HepG2 (cell line): Measurements from ENCODE around the gene TRIO. TPM values are rescaled to one million over a fixed set of nuclear protein-coding genes. Genes with fewer than 3 reads are reported as not detected.
A peak's percentile ranks its signal among the peaks of the same experiment; 100 is the strongest.

Experiments
- ATAC-seq: fragments of 200-7000 bp; cut with Tn5 transposase; 3 replicates; pipeline ENCODE4 v1.9.1; 2020; ENCODE audit warnings: mild to moderate bottlenecking, moderate library complexity
- BruUV-seq: library from RNA; stranded (reverse); fragments of 400-500 nt; replicated peaks from 2 replicates; lab custom pipeline; 2021; lab: Mats Ljungman, UMichigan
- CTCF ChIA-PET: fragments of 300-600 bp; formaldehyde crosslinking; extraction: SDS; loops from one replicate; lab custom pipeline; 2021; ENCODE audit warnings: low total read pairs, inconsistent platforms, low intra/inter-chr PET ratio; lab: Yijun Ruan, JAX
- POLR2A ChIA-PET: fragments of 350-600 bp; sonication (Branson Sonifier 250); formaldehyde crosslinking; loops from one replicate; lab custom pipeline; 2020; ENCODE audit warnings: antibody characterized with exemption, inconsistent platforms; lab: Yijun Ruan, JAX
- DNase-seq: peaks from one replicate; pipeline ENCODE4 v3.0.0-alpha.2; 2015; ENCODE audit warnings: low spot score
- FAIRE-seq: peaks from 3 replicates; lab custom pipeline; 2011; peaks lifted over from hg19 to GRCh38; lab: Jason Lieb, UNC
- H2AFZ ChIP-seq: one replicate; pipeline ENCODE4 v1.6.1; 2011; ENCODE audit warnings: low read length, inconsistent platforms
- H3K27ac ChIP-seq: fragments of 300-600 bp; 3 replicates; pipeline ENCODE4 v1.8.0; 2011; ENCODE audit warnings: mixed run types, mild to moderate bottlenecking, mixed read lengths, low read length, inconsistent platforms; ENCODE audit not compliant: insufficient read depth; ENCODE audit errors: extremely low read length
- H3K27me3 ChIP-seq, 2 experiments: fragments of 200-600 bp in 1 of 2; 2 replicates in 1 of 2; 3 replicates in 1 of 2; pipeline versions ENCODE4 v1.6.0 to v1.8.0; 2011; ENCODE audit warnings: low read length in 2 of 2, mild to moderate bottlenecking in 2 of 2, moderate library complexity in 2 of 2, inconsistent platforms in 1 of 2; ENCODE audit not compliant: insufficient read depth in 2 of 2, control insufficient read depth in 1 of 2
- H3K36me3 ChIP-seq, 2 experiments: fragments of 200-600 bp in 1 of 2; replicated peaks in 1 of 2; 2 replicates in 1 of 2; 3 replicates in 1 of 2; pipeline versions ENCODE4 v1.5.1 to v1.8.0; 2011; ENCODE audit warnings: low read length in 2 of 2, inconsistent platforms in 1 of 2; ENCODE audit not compliant: insufficient read depth in 2 of 2, control insufficient read depth in 1 of 2
- H3K4me1 ChIP-seq: 2 replicates; pipeline ENCODE4 v1.5.1; 2012; ENCODE audit warnings: low read length, inconsistent platforms; ENCODE audit not compliant: insufficient read depth
- H3K4me2 ChIP-seq: 2 replicates; pipeline ENCODE4 v1.6.0; 2011; ENCODE audit warnings: low read depth, low read length, inconsistent platforms
- H3K4me3 ChIP-seq, 3 experiments: fragments of 200-600 bp in 1 of 3; sonication (generic), shearing (Covaris generic) in 1 of 3; replicated peaks in 1 of 3; 2 replicates each; pipeline ENCODE4 v1.5.1; 2011 to 2016; ENCODE audit warnings: low read length in 3 of 3, inconsistent platforms in 2 of 3, low read depth in 2 of 3, mild to moderate bottlenecking in 2 of 3, control low read depth in 1 of 3, mixed read lengths in 1 of 3; ENCODE audit not compliant: insufficient read depth in 1 of 3
- H3K79me2 ChIP-seq: one replicate; pipeline ENCODE4 v1.6.1; 2011; ENCODE audit warnings: low read length, inconsistent platforms; ENCODE audit not compliant: insufficient read depth
- H3K9ac ChIP-seq: 2 replicates; pipeline ENCODE4 v1.6.0; 2011; ENCODE audit warnings: mild to moderate bottlenecking, low read depth, low read length, inconsistent platforms; ENCODE audit not compliant: insufficient read depth
- H3K9me3 ChIP-seq: 2 replicates; pipeline ENCODE4 v1.5.1; 2012; ENCODE audit warnings: mild to moderate bottlenecking, low read length
- H4K20me1 ChIP-seq: 2 replicates; pipeline ENCODE4 v1.6.0; 2011; ENCODE audit warnings: inconsistent platforms, mild to moderate bottlenecking, low read length, moderate library complexity; ENCODE audit not compliant: insufficient read depth
- MAFF ChIP-seq: IDR thresholded peaks from 2 replicates; pipeline ENCODE4 v1.6.1; 2011; ENCODE audit warnings: low read depth, low read length, improper control_type of control experiment
- MAFK ChIP-seq, 2 experiments: IDR thresholded peaks in 1 of 2; conservative IDR thresholded peaks in 1 of 2; 2 replicates each; pipeline ENCODE4 v1.6.1; 2011; ENCODE audit warnings: improper control_type of control experiment in 2 of 2, low read length in 2 of 2
- STAT6 ChIP-seq: sonication (generic); formaldehyde crosslinking; IDR thresholded peaks from 2 replicates; pipeline ENCODE4 v1.4.0; 2020; ENCODE audit warnings: missing genetic modification reagents, mild to moderate bottlenecking, borderline replicate concordance
- ZNF430 ChIP-seq: sonication (generic); formaldehyde crosslinking; IDR thresholded peaks from 2 replicates; pipeline ENCODE4 v1.9.0; 2021; ENCODE audit warnings: mild to moderate bottlenecking, missing genetic modification reagents
- whole genome bisulfite sequencing: methylation state at CpG from one replicate; pipeline ENCODE4 v1.1.6; 2017; ENCODE audit warnings: low lambda C conversion rate; 5-methylcytosine and 5-hydroxymethylcytosine counted together
- in situ Hi-C: cut with HindIII; loops from 2 replicates; pipeline ENCODE4 v1.10.0; 2017; ENCODE audit warnings: low pct_unique_long_range_greater_than_20kb; ENCODE audit not compliant: extremely low pct_ligation_motif_present
- intact Hi-C: fragments of 100-400 bp; cut with micrococcal nuclease; formaldehyde crosslinking; loops from one replicate; pipeline ENCODE4 v1.10.0; 2022; ENCODE audit not compliant: unreplicated experiment
- polyA plus RNA-seq, 8 experiments: library from polyadenylated mRNA; depleted of rRNA in 3 of 8; stranded (reverse) in 7 of 8; unstranded in 1 of 8; fragments of >200 nt; fragmentation: Illumina TruSeq in 4 of 8; extraction: Trizol in 4 of 8; gene quantifications; 2 replicates each; pipeline versions ENCODE4 v1.2.1 to v1.2.3, GENCODE V29; 2011 to 2016; ENCODE audit warnings: low read depth in 4 of 8, missing spikeins in 1 of 8, mixed read lengths in 1 of 8; ENCODE audit not compliant: insufficient read depth in 1 of 8
- total RNA-seq, 5 experiments: library from RNA; depleted of rRNA; stranded (reverse); fragments of >200 nt; fragmentation: Illumina TruSeq; extraction: Trizol; gene quantifications; 2 replicates each; pipeline ENCODE4 v1.2.3, GENCODE V29; 2016; ENCODE audit warnings: low read depth in 1 of 5

Gene TRIO
- total and polyA plus RNA-seq, 2 of the 13 experiments (the other 11 are each of a cell fraction or from before 2014, with no cell fraction given), result 45.2 to 45.9 TPM

DNA sequence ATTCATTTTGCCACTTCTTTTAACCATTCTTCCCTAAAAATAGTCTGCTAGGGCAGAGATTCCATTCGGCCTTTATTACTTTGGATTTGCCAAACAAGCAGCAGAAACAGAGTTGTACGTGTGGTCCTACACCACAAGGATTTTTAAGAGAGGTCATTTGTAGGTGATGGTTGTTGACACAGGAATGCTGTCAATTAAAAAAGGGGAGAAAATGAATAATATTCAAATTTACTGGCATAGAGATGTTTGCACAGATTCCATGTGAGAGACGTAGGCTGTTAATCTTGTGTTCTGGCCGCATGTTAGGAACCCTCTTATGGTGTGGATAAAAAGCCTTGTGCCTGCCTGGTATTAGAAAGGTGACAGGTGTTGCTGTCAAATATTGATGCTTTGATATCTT is 34.9 kb downstream of the TRIO start (continued):
- TF ChIP-seq STAT6, result no peak
- TF ChIP-seq, all 625 proteins: peak for 0

- H3K79me2 ChIP-seq, result peaks cover 96% of the 10 kb centered on the region
- WGBS, result no CpG with 5 or more reads among the region's 10 CpGs
- POLR2A ChIA-PET, result no interaction called here
- H3K27me3 ChIP-seq, result no peaks in the 10 kb centered on the region
- no TSS peak for BruUV-seq
- in situ Hi-C loops (no loop called here), intact Hi-C loops (no loop called here)
- H3K4me2 ChIP-seq, result no peak overlapping the region
- CTCF ChIA-PET, result no interaction called here
- ATAC-seq, result no peak
- H3K4me3 ChIP-seq, result no peak overlapping the region
- H3K27ac ChIP-seq, result no peak overlapping the region
- no peak overlapping the region for H3K9ac ChIP-seq
- DNase-seq, result no peak
- no peak for FAIRE-seq
- H3K36me3 ChIP-seq, result no peaks in the 10 kb centered on the region
- peaks cover 90% of the 10 kb centered on the region for H3K4me1 ChIP-seq
- TF ChIP-seq MAFK (conservative IDR thresholded peaks at IDR 0.05 in 1 of 2, IDR thresholded peaks at IDR 0.05 in 1 of 2; ENCODE audit: low read length in 2 of 2) (peak; percentile 91 to 95), MAFF (peak; percentile 91), ZNF430 (no peak)
- no peak overlapping the region for H2AFZ ChIP-seq
- no peaks in the 10 kb centered on the region for H3K9me3 ChIP-seq
- peaks cover 46% of the 10 kb centered on the region for H4K20me1 ChIP-seq
These were observed 35.6 kb downstream of the TRIO start for GRCh38 chr5:14178671-14179211.
